Endothelial cell of umbilical vein (primary cell): Measurements from ENCODE around the gene TTC13. TPM values are rescaled to one million over a fixed set of nuclear protein-coding genes. Genes with fewer than 3 reads are reported as not detected.

ENCODE experiments used
- BruUV-seq: library from RNA; stranded (reverse); fragments of 400-500 nt; replicated peaks from 2 replicates; lab custom pipeline; 2021; lab: Mats Ljungman, UMichigan
- CTCF ChIA-PET: fragments of 300-600, 350-600 bp; sonication (Branson Sonifier 250); formaldehyde crosslinking; loops from one replicate; lab custom pipeline; 2021; ENCODE audit warnings: antibody characterized with exemption, inconsistent platforms; lab: Charles Lee
- POLR2A ChIA-PET: fragments of 300-600, 350-600 bp; sonication (Branson Sonifier 250); formaldehyde crosslinking; loops from one replicate; lab custom pipeline; 2021; ENCODE audit warnings: antibody characterized with exemption, inconsistent platforms; lab: Charles Lee
- DNase-seq: peaks from one replicate; pipeline ENCODE4 v3.0.0-alpha.2; 2011; ENCODE audit warnings: low read depth, low spot score
- FAIRE-seq: peaks from 2 replicates; lab custom pipeline; 2011; peaks lifted over from hg19 to GRCh38; lab: Jason Lieb, UNC
- H2AFZ ChIP-seq: 2 replicates; pipeline ENCODE4 v1.6.0; 2012; ENCODE audit warnings: low read depth, low read length, control low read depth, inconsistent platforms
- H3K27ac ChIP-seq: 2 replicates; pipeline ENCODE4 v1.5.1; 2011; ENCODE audit warnings: low read depth, mild to moderate bottlenecking, control low read depth, low read length, moderate library complexity; ENCODE audit not compliant: insufficient read depth
- H3K27me3 ChIP-seq, 2 experiments: 2 replicates each; pipeline versions ENCODE4 v1.6.0 to v1.6.1; 2011; ENCODE audit warnings: low read length in 2 of 2, mixed read lengths in 1 of 2; ENCODE audit not compliant: control insufficient read depth in 2 of 2, insufficient read depth in 2 of 2
- H3K36me3 ChIP-seq, 2 experiments: 2 replicates in 1 of 2; 3 replicates in 1 of 2; pipeline ENCODE4 v1.5.1; 2011; ENCODE audit warnings: low read length in 2 of 2, mild to moderate bottlenecking in 1 of 2, moderate library complexity in 1 of 2; ENCODE audit not compliant: control insufficient read depth in 2 of 2, insufficient read depth in 2 of 2; ENCODE audit errors: extremely low read depth in 1 of 2
- H3K4me1 ChIP-seq: 3 replicates; pipeline ENCODE4 v1.5.1; 2011; ENCODE audit warnings: mild to moderate bottlenecking, low read length; ENCODE audit not compliant: control insufficient read depth, insufficient read depth; ENCODE audit errors: extremely low read depth
- H3K4me2 ChIP-seq: 2 replicates; pipeline ENCODE4 v1.6.1; 2011; ENCODE audit warnings: low read length, control low read depth, mixed read lengths; ENCODE audit not compliant: insufficient read depth
- H3K4me3 ChIP-seq, 3 experiments: fragments of 200-600 bp in 1 of 3; sonication (generic), shearing (Covaris generic) in 1 of 3; replicated peaks in 1 of 3; 2 replicates each; pipeline ENCODE4 v1.5.1; 2011 to 2016; ENCODE audit warnings: control low read depth in 3 of 3, low read length in 3 of 3, mild to moderate bottlenecking in 2 of 3, inconsistent platforms in 1 of 3, low read depth in 1 of 3, moderate library complexity in 1 of 3; ENCODE audit not compliant: insufficient read depth in 1 of 3
- H3K79me2 ChIP-seq: 2 replicates; pipeline ENCODE4 v1.6.0; 2012; ENCODE audit warnings: low read length, inconsistent platforms; ENCODE audit not compliant: control insufficient read depth, insufficient read depth
- H3K9ac ChIP-seq: replicated peaks from 2 replicates; pipeline ENCODE3; 2011; ENCODE audit warnings: low read length, control low read depth; ENCODE audit not compliant: insufficient read depth; ENCODE audit errors: extremely low read depth
- H3K9me1 ChIP-seq: replicated peaks from 3 replicates; pipeline ENCODE4 v1.6.0; 2011; ENCODE audit warnings: mild to moderate bottlenecking, low read length; ENCODE audit not compliant: control insufficient read depth, insufficient read depth; ENCODE audit errors: extremely low read depth
- H3K9me3 ChIP-seq: replicated peaks from 2 replicates; pipeline ENCODE4 v1.5.1; 2012; ENCODE audit warnings: low read length, inconsistent platforms; ENCODE audit not compliant: control insufficient read depth, insufficient read depth
- H4K20me1 ChIP-seq: replicated peaks from 2 replicates; pipeline ENCODE3; 2011; ENCODE audit warnings: mild to moderate bottlenecking, low read length; ENCODE audit not compliant: control insufficient read depth, insufficient read depth; ENCODE audit errors: extremely low read depth
- CTCF ChIP-seq, 2 donors: IDR thresholded peaks; 1 replicate in 1 of 2; 2 replicates in 1 of 2; pipeline ENCODE4 v1.5.1; 2011; ENCODE audit warnings: low read length in 2 of 2, mild to moderate bottlenecking in 2 of 2, moderate library complexity in 2 of 2, control low read depth in 1 of 2, inconsistent platforms in 1 of 2, low read depth in 1 of 2; ENCODE audit not compliant: insufficient read depth in 1 of 2; ENCODE audit errors: extremely low read depth in 1 of 2
- EZH2 ChIP-seq: IDR thresholded peaks from 2 replicates; pipeline ENCODE4 v1.6.1; 2012; ENCODE audit warnings: borderline replicate concordance, low read depth, mild to moderate bottlenecking, moderate library complexity, low read length, inconsistent platforms; ENCODE audit not compliant: severe bottlenecking
- FOS ChIP-seq: IDR thresholded peaks from 2 replicates; pipeline ENCODE4 v1.6.1; 2011; ENCODE audit warnings: mild to moderate bottlenecking, low read length, moderate library complexity, borderline replicate concordance; ENCODE audit not compliant: insufficient read depth
- GATA2 ChIP-seq: IDR thresholded peaks from 2 replicates; pipeline ENCODE4 v1.7.0; 2011; ENCODE audit warnings: low read depth, mild to moderate bottlenecking, moderate library complexity, mixed read lengths, low read length; ENCODE audit not compliant: insufficient read length, insufficient read depth
- JUN ChIP-seq: IDR thresholded peaks from 2 replicates; pipeline ENCODE4 v1.6.1; 2011; ENCODE audit warnings: borderline replicate concordance, low read depth; ENCODE audit not compliant: insufficient read length, insufficient read depth
- MAX ChIP-seq: IDR thresholded peaks from 2 replicates; pipeline ENCODE4 v1.6.1; 2011; ENCODE audit not compliant: insufficient read depth, insufficient read length
- MYC ChIP-seq: IDR thresholded peaks from one replicate; pipeline ENCODE4 v1.6.1; 2011; ENCODE audit warnings: mild to moderate bottlenecking, low read depth, low read length
- POLR2A ChIP-seq: IDR thresholded peaks from 2 replicates; pipeline ENCODE4 v1.6.1; 2012; ENCODE audit warnings: low read depth, mild to moderate bottlenecking, control low read depth, low read length
- POLR2AphosphoS5 ChIP-seq: IDR thresholded peaks from 2 replicates; pipeline ENCODE4 v1.6.1; 2012; ENCODE audit warnings: low read depth, mild to moderate bottlenecking, control low read depth, low read length, moderate library complexity; ENCODE audit not compliant: insufficient read depth
- dilution Hi-C: fragments of 300-500 bp; cut with MboI; formaldehyde crosslinking; loops from one replicate; pipeline ENCODE4 v1.15.0; 2019; ENCODE audit warnings: low sequenced_read_pairs; ENCODE audit not compliant: extremely low pct_ligation_motif_present
- intact Hi-C: fragments of 100-400 bp; cut with micrococcal nuclease; formaldehyde crosslinking; loops from one replicate; pipeline ENCODE4 v1.10.0; 2022
- polyA plus RNA-seq, 4 experiments: library from polyadenylated mRNA; depleted of rRNA in 3 of 4; stranded (reverse) in 3 of 4; unstranded in 1 of 4; fragments of >200 nt; gene quantifications; 2 replicates each; pipeline versions ENCODE4 v1.2.1 to v1.2.3, GENCODE V29; 2011 to 2012; ENCODE audit warnings: missing spikeins in 1 of 4
- total RNA-seq: library from RNA; stranded (reverse); gene quantifications from 2 replicates; pipeline ENCODE4 v1.2.3, GENCODE V29; 2021

Gene TTC13
- total and polyA plus RNA-seq, 2 donors (not counting 3 experiments of a cell fraction or from before 2014, with no cell fraction given), result 8.8 to 23.9 TPM

DNA sequence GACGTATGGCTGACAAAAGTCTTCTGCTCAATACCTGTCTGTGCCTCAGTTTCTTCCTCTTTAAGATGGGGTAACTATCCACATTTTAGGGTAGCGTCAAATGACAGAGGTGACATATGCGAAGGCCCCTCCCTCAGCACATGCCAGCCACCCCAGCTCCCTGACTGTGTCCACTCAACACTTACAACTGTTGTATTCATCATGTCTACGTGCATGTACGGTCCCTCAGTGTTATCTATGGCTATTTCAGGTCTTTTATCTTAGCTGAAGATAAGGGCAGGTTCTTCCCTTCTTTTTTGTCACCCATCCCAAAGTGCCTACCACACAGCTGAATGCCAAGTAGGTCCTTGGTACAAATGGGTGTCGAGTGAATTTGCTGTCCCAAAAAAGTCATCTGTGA lies 102.0 kb downstream of the TTC13 start:
- Histone ChIP-seq H3K36me3 (no peaks in the 10 kb centered on the region), H3K79me2 (no peaks in the 10 kb centered on the region), H3K4me1 (no peaks in the 10 kb centered on the region), H3K27me3 (peaks cover 4 to 7% of the 10 kb centered on the region in 2 experiments), H3K9me1 (no peaks in the 10 kb centered on the region), H3K4me3 (no peak overlapping the region), H3K9ac (no peak overlapping the region), H3K9me3 (no peaks in the 10 kb centered on the region), H3K27ac (no peak overlapping the region), H2AFZ (no peak overlapping the region), H3K4me2 (no peak overlapping the region), H4K20me1 (no peaks in the 10 kb centered on the region)
- dilution Hi-C loops, result no loop called here
- no TSS peak for BruUV-seq
- DNase-seq (no peak), FAIRE-seq (no peak)
- intact Hi-C loops, result no loop called here
- ChIA-PET POLR2A (no interaction called here), CTCF (no interaction called here)
- TF ChIP-seq JUN (no peak), CTCF (IDR thresholded peaks at IDR 0.05; ENCODE audit: extremely low read depth in 1 of 2, insufficient read depth in 1 of 2, low read depth in 1 of 2, low read length in 2 of 2) (no peak), GATA2 (no peak), POLR2A (no peak), MAX (no peak), POLR2AphosphoS5 (no peak), EZH2 (no peak), MYC (no peak), FOS (no peak)
